OCI-LY1 (cell line): ENCODE data around the gene XPNPEP2.

Source experiments
- H2AFZ ChIP-seq: fragments of 200-600 bp; sonication (generic), shearing (Covaris generic); 2 replicates; pipeline ENCODE4 v1.6.0; 2014; ENCODE audit warnings: antibody characterized with exemption, mild to moderate bottlenecking, low read length
- H3F3A ChIP-seq: fragments of 200-600 bp; sonication (generic), shearing (Covaris generic); 2 replicates; pipeline ENCODE4 v1.6.0; 2014; ENCODE audit warnings: mild to moderate bottlenecking, antibody characterized with exemption, low read length, moderate library complexity; ENCODE audit not compliant: insufficient read depth
- H3K27ac ChIP-seq: fragments of 200-600 bp; sonication (generic); 2 replicates; pipeline ENCODE4 v1.5.1; 2014; ENCODE audit warnings: low read length, mixed run types, mild to moderate bottlenecking, low read depth; ENCODE audit not compliant: poor library complexity, severe bottlenecking
- H3K27me3 ChIP-seq: fragments of 200-600 bp; sonication (generic); 2 replicates; pipeline ENCODE4 v1.6.0; 2014; ENCODE audit warnings: antibody characterized with exemption, mild to moderate bottlenecking, low read length, moderate library complexity; ENCODE audit not compliant: insufficient read depth
- H3K36me3 ChIP-seq: fragments of 200-600 bp; sonication (generic); 2 replicates; pipeline ENCODE4 v1.6.1; 2014; ENCODE audit warnings: mild to moderate bottlenecking, antibody characterized with exemption, low read length, moderate library complexity, mixed read lengths; ENCODE audit not compliant: insufficient read depth
- H3K4me1 ChIP-seq: fragments of 200-600 bp; sonication (generic); 2 replicates; pipeline ENCODE4 v1.5.1; 2014; ENCODE audit warnings: mild to moderate bottlenecking, low read length, moderate library complexity; ENCODE audit not compliant: insufficient read depth, severe bottlenecking
- H3K4me2 ChIP-seq: fragments of 200-600 bp; sonication (generic), shearing (Covaris generic); 2 replicates; pipeline ENCODE4 v1.6.1; 2014; ENCODE audit warnings: low read length
- H3K4me3 ChIP-seq: fragments of 200-600 bp; sonication (generic); 2 replicates; pipeline ENCODE4 v1.5.1; 2014; ENCODE audit warnings: low read length, low read depth, mild to moderate bottlenecking, mixed read lengths; ENCODE audit not compliant: poor library complexity, severe bottlenecking
- H3K79me2 ChIP-seq: fragments of 200-600 bp; shearing (Covaris generic); 2 replicates; pipeline ENCODE4 v1.6.1; 2016; ENCODE audit warnings: mixed run types, low read length, mixed read lengths; ENCODE audit not compliant: insufficient read depth
- H3K9ac ChIP-seq: fragments of 200-600 bp; sonication (generic), shearing (Covaris generic); 2 replicates; pipeline ENCODE4 v1.6.1; 2014; ENCODE audit warnings: mild to moderate bottlenecking, low read length, mixed read lengths
- H3K9me2 ChIP-seq: fragments of 200-600 bp; sonication (generic), shearing (Covaris generic); 2 replicates; pipeline ENCODE4 v1.6.1; 2014; ENCODE audit warnings: low read depth, mild to moderate bottlenecking, low read length, mixed read lengths
- H3K9me3 ChIP-seq: fragments of 200-600 bp; shearing (Covaris generic); 2 replicates; pipeline ENCODE4 v1.6.1; 2014; ENCODE audit warnings: low read length, mixed read lengths
- H4K20me1 ChIP-seq: fragments of 200-600 bp; sonication (generic), shearing (Covaris generic); 2 replicates; pipeline ENCODE4 v1.6.0; 2016; ENCODE audit warnings: mild to moderate bottlenecking, low read length; ENCODE audit not compliant: insufficient read depth
- CTCF ChIP-seq: fragments of 200-600 bp; sonication (generic), shearing (Covaris generic); IDR thresholded peaks from 2 replicates; pipeline ENCODE4 v1.5.1; 2017; ENCODE audit warnings: mild to moderate bottlenecking, antibody characterized with exemption, low read length, moderate library complexity, mixed read lengths
- EZH2 ChIP-seq: fragments of 200-600 bp; sonication (generic), shearing (Covaris generic); IDR thresholded peaks from 2 replicates; pipeline ENCODE4 v1.8.0; 2017; ENCODE audit warnings: borderline replicate concordance, mixed run types, mild to moderate bottlenecking, antibody characterized with exemption, low read length, moderate library complexity, mixed read lengths

Gene XPNPEP2

GRCh38 chrX:129759576-129760061 is 20.8 kb downstream of the XPNPEP2 start:
- no peaks in the 10 kb centered on the region for H3K9me2 ChIP-seq
- no peaks in the 10 kb centered on the region for H3K27me3 ChIP-seq
- H3K4me1 ChIP-seq, result peaks cover 46% of the 10 kb centered on the region
- no peaks in the 10 kb centered on the region for H3F3A ChIP-seq
- H3K36me3 ChIP-seq, result no peaks in the 10 kb centered on the region
- TF ChIP-seq CTCF, result peak; percentile 7; the same call in 1 of the 2 replicates
- no peak for TF ChIP-seq EZH2
- H4K20me1 ChIP-seq, result no peaks in the 10 kb centered on the region
- peak overlapping the region; percentile 6; the same call in 1 of the 2 replicates for H3K9ac ChIP-seq
- H3K4me3 ChIP-seq, result no peak overlapping the region
- H3K4me2 ChIP-seq, result peak overlapping the region; percentile 4; the same call in 1 of the 2 replicates
- no peaks in the 10 kb centered on the region for H3K79me2 ChIP-seq
- no peaks in the 10 kb centered on the region for H3K9me3 ChIP-seq
- H2AFZ ChIP-seq, result no peak overlapping the region
- peak overlapping the region; percentile 60 for H3K27ac ChIP-seq

GRCh38 chrX:129760155-129760554 is 21.4 kb downstream of the XPNPEP2 start:
- peak overlapping the region; percentile 4; the same call in 1 of the 2 replicates for H3K4me2 ChIP-seq
- peaks cover 42% of the 10 kb centered on the region for H3K4me1 ChIP-seq
- no peak overlapping the region; the same call in 1 of the 2 replicates for H3K9ac ChIP-seq
- H3K9me3 ChIP-seq, result no peaks in the 10 kb centered on the region
- H3K4me3 ChIP-seq, result no peak overlapping the region
- H3K27ac ChIP-seq, result peak overlapping the region; percentile 60
- no peaks in the 10 kb centered on the region for H4K20me1 ChIP-seq
- H3K27me3 ChIP-seq, result no peaks in the 10 kb centered on the region
- H3K36me3 ChIP-seq, result no peaks in the 10 kb centered on the region
- no peak overlapping the region for H2AFZ ChIP-seq
- no peaks in the 10 kb centered on the region for H3K9me2 ChIP-seq
- no peaks in the 10 kb centered on the region for H3F3A ChIP-seq
- no peaks in the 10 kb centered on the region for H3K79me2 ChIP-seq
- TF ChIP-seq CTCF, result no peak
- no peak for TF ChIP-seq EZH2

- Histone ChIP-seq H3K4me3 (no peak overlapping the region), H3F3A (no peaks in the 10 kb centered on the region), H3K27me3 (no peaks in the 10 kb centered on the region), H3K9me2 (no peaks in the 10 kb centered on the region), H2AFZ (no peak overlapping the region), H4K20me1 (no peaks in the 10 kb centered on the region), H3K9me3 (no peaks in the 10 kb centered on the region), H3K4me1 (peaks cover 37% of the 10 kb centered on the region), H3K27ac (peak overlapping the region; percentile 60), H3K36me3 (no peaks in the 10 kb centered on the region), H3K9ac (no peak overlapping the region), H3K4me2 (no peak overlapping the region), H3K79me2 (no peaks in the 10 kb centered on the region)
- TF ChIP-seq EZH2 (no peak), CTCF (no peak)
Measured at GRCh38 chrX:129760981-129761380, 22.2 kb downstream of the XPNPEP2 start.
